HEK293 (cell line): ENCODE results near the gene WDR77.

Experiments
- CTCF ChIA-PET: fragments of 350-600 bp; formaldehyde crosslinking; extraction: SDS; loops from one replicate; lab custom pipeline; 2021; ENCODE audit warnings: antibody characterized with exemption; lab: Yijun Ruan, JAX
- POLR2A ChIA-PET: fragments of 300-600 bp; formaldehyde crosslinking; extraction: SDS; loops from one replicate; lab custom pipeline; 2020; ENCODE audit warnings: antibody characterized with exemption, inconsistent platforms; lab: Yijun Ruan, JAX
- H3K27ac ChIP-seq: fragments of 200-500 bp; sonication (Bioruptor generic); 2 replicates; pipeline ENCODE4 v1.5.1; 2014; ENCODE audit warnings: low read depth, low read length, control low read depth, inconsistent platforms; ENCODE audit errors: extremely low read depth
- H3K36me3 ChIP-seq, 2 experiments: fragments of 200-500 bp in 1 of 2; sonication (Bioruptor generic) in 1 of 2; 1 replicate in 1 of 2; 2 replicates in 1 of 2; pipeline ENCODE4 v1.5.1; 2014 to 2017; ENCODE audit warnings: inconsistent platforms in 2 of 2, low read length in 2 of 2; ENCODE audit not compliant: control insufficient read depth in 2 of 2, insufficient read depth in 1 of 2
- H3K4me1 ChIP-seq: fragments of 200-500 bp; sonication (Bioruptor generic); 2 replicates; pipeline ENCODE4 v1.5.1; 2014; ENCODE audit warnings: mild to moderate bottlenecking, low read length, inconsistent platforms; ENCODE audit not compliant: control insufficient read depth, insufficient read depth
- H3K4me3 ChIP-seq: 2 replicates; pipeline ENCODE4 v1.5.1; 2011; ENCODE audit warnings: low read depth, mild to moderate bottlenecking, control low read depth, low read length, moderate library complexity
- H3K9me3 ChIP-seq: fragments of 200-500 bp; sonication (Bioruptor generic); 2 replicates; pipeline ENCODE4 v1.5.1; 2014; ENCODE audit warnings: low read depth, low read length, inconsistent platforms; ENCODE audit not compliant: control insufficient read depth, insufficient read depth
- AEBP2 ChIP-seq: fragments of 450-650 bp; formaldehyde crosslinking; IDR thresholded peaks from 2 replicates; pipeline ENCODE4 v1.5.1; 2016; ENCODE audit warnings: missing biosample characterization, missing genetic modification characterization, borderline replicate concordance
- IKZF3 ChIP-seq: fragments of 450-650 bp; IDR thresholded peaks from 2 replicates; pipeline ENCODE4 v1.5.0; 2018; ENCODE audit warnings: missing biosample characterization, mild to moderate bottlenecking, missing genetic modification characterization, moderate library complexity
- SCRT1 ChIP-seq: fragments of 450-650 bp; formaldehyde crosslinking; IDR thresholded peaks from 2 replicates; pipeline ENCODE4 v1.5.1; 2016; ENCODE audit warnings: missing biosample characterization, missing genetic modification characterization, borderline replicate concordance
- ZFP41 ChIP-seq: fragments of 450-650 bp; formaldehyde crosslinking; IDR thresholded peaks from 2 replicates; pipeline ENCODE4 v1.5.1; 2016; ENCODE audit warnings: missing biosample characterization, missing genetic modification characterization, borderline replicate concordance
- ZNF138 ChIP-seq: fragments of 450-650 bp; formaldehyde crosslinking; IDR thresholded peaks from 2 replicates; pipeline ENCODE4 v1.5.1; 2016; ENCODE audit warnings: missing biosample characterization, missing genetic modification characterization, borderline replicate concordance
- ZNF184 ChIP-seq: fragments of 450-650 bp; IDR thresholded peaks from 2 replicates; pipeline ENCODE4 v1.5.1; 2018; ENCODE audit warnings: missing biosample characterization, mild to moderate bottlenecking, missing genetic modification characterization
- ZNF202 ChIP-seq: fragments of 450-650 bp; formaldehyde crosslinking; IDR thresholded peaks from 2 replicates; pipeline ENCODE4 v1.5.1; 2016; ENCODE audit warnings: missing biosample characterization, missing genetic modification characterization, borderline replicate concordance
- ZNF24 ChIP-seq: fragments of 450-650 bp; formaldehyde crosslinking; IDR thresholded peaks from 2 replicates; pipeline ENCODE4 v1.5.1; 2016; ENCODE audit warnings: missing biosample characterization, missing genetic modification characterization
- ZNF362 ChIP-seq: fragments of 450-650 bp; formaldehyde crosslinking; IDR thresholded peaks from 2 replicates; pipeline ENCODE4 v1.5.1; 2016; ENCODE audit warnings: missing biosample characterization, missing genetic modification characterization
- ZNF37A ChIP-seq: fragments of 450-650 bp; IDR thresholded peaks from 2 replicates; pipeline ENCODE4 v1.5.1; 2018; ENCODE audit warnings: missing biosample characterization, missing genetic modification characterization
- ZNF501 ChIP-seq: fragments of 450-650 bp; formaldehyde crosslinking; IDR thresholded peaks from 2 replicates; pipeline ENCODE4 v1.5.1; 2016; ENCODE audit warnings: missing biosample characterization, missing genetic modification characterization
- ZNF548 ChIP-seq: fragments of 450-650 bp; formaldehyde crosslinking; IDR thresholded peaks from 2 replicates; pipeline ENCODE4 v1.5.1; 2016; ENCODE audit warnings: missing biosample characterization, missing genetic modification characterization
- ZNF623 ChIP-seq: fragments of 450-650 bp; formaldehyde crosslinking; IDR thresholded peaks from 2 replicates; pipeline ENCODE4 v1.5.1; 2016; ENCODE audit warnings: missing biosample characterization, missing genetic modification characterization
- ZNF654 ChIP-seq: fragments of 450-650 bp; formaldehyde crosslinking; IDR thresholded peaks from 2 replicates; pipeline ENCODE4 v1.5.1; 2016; ENCODE audit warnings: low read depth, missing biosample characterization, missing genetic modification characterization
- ZNF660 ChIP-seq: fragments of 450-650 bp; IDR thresholded peaks from 2 replicates; pipeline ENCODE4 v1.5.1; 2018; ENCODE audit warnings: missing biosample characterization, mild to moderate bottlenecking, missing genetic modification characterization
- TF ChIP-seq, protein P1 (sequence below): fragments of 450-650 bp; formaldehyde crosslinking; IDR thresholded peaks from 2 replicates; pipeline ENCODE4 v1.5.1; 2017; ENCODE audit warnings: missing biosample characterization, missing genetic modification characterization
- TF ChIP-seq, protein P2 (sequence below): fragments of 450-650 bp; formaldehyde crosslinking; IDR thresholded peaks from 2 replicates; pipeline ENCODE4 v1.5.1; 2016; ENCODE audit warnings: missing biosample characterization, missing genetic modification characterization

The WDR77 gene

DNA sequence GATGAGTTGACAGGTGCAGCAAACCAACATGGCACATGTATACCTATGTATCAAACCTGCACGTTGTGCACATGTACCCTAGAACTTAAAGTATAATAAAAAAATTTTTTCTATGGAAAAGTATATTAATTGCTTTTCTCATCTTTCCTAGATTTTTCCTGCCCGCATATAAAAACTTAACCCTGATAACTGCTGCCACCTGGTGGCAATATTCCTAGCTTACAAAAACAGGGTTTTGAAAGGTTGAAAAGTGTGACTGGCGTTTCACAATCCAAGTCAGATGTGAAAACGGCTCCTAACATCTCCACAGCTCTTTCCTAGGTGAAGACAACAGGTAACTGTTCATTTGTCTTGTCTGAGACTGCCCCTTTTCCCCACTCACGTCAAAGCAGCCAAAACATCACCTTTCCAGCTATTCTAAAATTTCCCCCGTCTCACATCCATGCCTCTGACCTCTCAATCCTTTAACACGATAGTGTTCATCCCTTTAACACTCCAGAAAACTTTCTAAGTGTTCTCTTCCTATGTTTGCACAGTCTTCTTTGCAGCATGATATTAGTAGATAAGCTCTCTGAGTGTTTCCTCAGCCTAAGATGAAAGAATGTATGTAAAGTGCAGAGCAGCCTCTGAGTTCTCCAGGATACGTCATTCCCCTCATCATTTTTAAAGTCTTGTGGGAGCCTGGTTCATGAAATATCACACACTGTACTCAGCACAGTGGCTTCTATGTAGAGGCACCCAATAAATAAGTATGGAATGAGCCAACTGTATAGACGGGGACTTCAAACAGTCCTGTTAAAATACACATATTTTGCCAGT is 49.1 kb downstream of the WDR77 start:
- ChIA-PET CTCF (interaction anchor here (0.6 to 4.4 kb wide), 33 partner anchors 8 to 1282 kb away, joined by 3 to 115 read pairs (median 4); partner anchors contain the start of genes CEPT1, DRAM2 and OVGP1), POLR2A (no interaction called here)
- no peak overlapping the region for H3K27ac ChIP-seq
- H3K36me3 ChIP-seq, result no peaks in the 10 kb centered on the region
- H3K4me1 ChIP-seq, result no peaks in the 10 kb centered on the region
- peak; percentile 30; the same call in 1 of the 2 replicates for TF ChIP-seq ZNF660 (tag by site-specific recombination)
- TF ChIP-seq ZNF501, result no peak
- TF ChIP-seq ZNF202 (tag by site-specific recombination), result no peak
- no peak for TF ChIP-seq ZNF138
- TF ChIP-seq IKZF3 (tag by site-specific recombination), result peak; percentile 57
- no peak for TF ChIP-seq ZNF184 (tag by site-specific recombination)
- TF ChIP-seq ZNF623 (tag by site-specific recombination), result no peak
- TF ChIP-seq ZNF654 (tag by site-specific recombination), result peak; percentile 66
- H3K4me3 ChIP-seq, result no peak overlapping the region
- no peaks in the 10 kb centered on the region for H3K9me3 ChIP-seq

DNA sequence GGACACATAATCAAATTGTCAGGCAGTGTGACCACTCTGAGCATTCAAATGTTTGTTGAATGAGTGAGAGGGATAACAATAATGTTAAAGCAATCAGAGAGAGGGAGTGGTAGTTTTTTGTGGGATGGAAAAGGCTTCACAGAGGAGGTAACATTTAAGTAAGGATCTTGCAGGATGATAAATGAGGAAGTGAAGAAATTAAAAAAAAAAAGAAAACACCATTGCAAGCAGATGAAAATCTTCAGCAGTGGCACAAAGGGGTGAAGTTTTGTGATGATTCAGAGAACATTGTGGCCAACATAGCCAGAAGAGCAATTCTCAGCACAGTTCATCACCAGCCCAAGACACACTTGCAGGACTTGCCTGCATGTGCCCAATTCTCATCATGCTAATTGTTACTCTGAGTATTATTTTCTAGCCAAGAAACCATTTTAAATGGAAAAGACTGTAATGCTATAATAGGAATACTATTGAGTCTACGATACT is 56.6 kb downstream of the WDR77 start:
- H3K4me1 ChIP-seq, result no peaks in the 10 kb centered on the region
- TF ChIP-seq ZNF362 (tag by site-specific recombination) (no peak), ZNF24 (tag by site-specific recombination) (no peak), SCRT1 (tag by site-specific recombination) (no peak), ZFP41 (no peak)
- TF ChIP-seq, protein P1, sequence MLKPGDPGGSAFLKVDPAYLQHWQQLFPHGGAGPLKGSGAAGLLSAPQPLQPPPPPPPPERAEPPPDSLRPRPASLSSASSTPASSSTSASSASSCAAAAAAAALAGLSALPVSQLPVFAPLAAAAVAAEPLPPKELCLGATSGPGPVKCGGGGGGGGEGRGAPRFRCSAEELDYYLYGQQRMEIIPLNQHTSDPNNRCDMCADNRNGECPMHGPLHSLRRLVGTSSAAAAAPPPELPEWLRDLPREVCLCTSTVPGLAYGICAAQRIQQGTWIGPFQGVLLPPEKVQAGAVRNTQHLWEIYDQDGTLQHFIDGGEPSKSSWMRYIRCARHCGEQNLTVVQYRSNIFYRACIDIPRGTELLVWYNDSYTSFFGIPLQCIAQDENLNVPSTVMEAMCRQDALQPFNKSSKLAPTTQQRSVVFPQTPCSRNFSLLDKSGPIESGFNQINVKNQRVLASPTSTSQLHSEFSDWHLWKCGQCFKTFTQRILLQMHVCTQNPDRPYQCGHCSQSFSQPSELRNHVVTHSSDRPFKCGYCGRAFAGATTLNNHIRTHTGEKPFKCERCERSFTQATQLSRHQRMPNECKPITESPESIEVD (tag by site-specific recombination), result no peak
- ChIA-PET POLR2A (interaction anchor here (0.5 kb wide), 1 partner anchor 255 kb away, joined by 3 read pairs; no protein-coding TSS in a partner anchor), CTCF (interaction anchor here (1.5 kb wide), 1 partner anchor 8 kb away, joined by 4 read pairs; no protein-coding TSS in a partner anchor)
- no peak overlapping the region for H3K27ac ChIP-seq
- H3K4me3 ChIP-seq, result no peak overlapping the region
- no peaks in the 10 kb centered on the region for H3K36me3 ChIP-seq
- H3K9me3 ChIP-seq, result no peaks in the 10 kb centered on the region

- Histone ChIP-seq H3K27ac (no peak overlapping the region), H3K4me3 (no peak overlapping the region), H3K36me3 (no peaks in the 10 kb centered on the region), H3K4me1 (no peaks in the 10 kb centered on the region), H3K9me3 (no peaks in the 10 kb centered on the region)
- CTCF ChIA-PET, result interaction anchor here (1.0 to 1.5 kb wide), 2 partner anchors 9 to 169 kb away, joined by 4 to 8 read pairs; no protein-coding TSS in a partner anchor
- TF ChIP-seq, protein P1 (tag by site-specific recombination), result no peak
- TF ChIP-seq ZNF548 (tag by site-specific recombination), result no peak
- TF ChIP-seq AEBP2, result no peak
- TF ChIP-seq, protein P2, sequence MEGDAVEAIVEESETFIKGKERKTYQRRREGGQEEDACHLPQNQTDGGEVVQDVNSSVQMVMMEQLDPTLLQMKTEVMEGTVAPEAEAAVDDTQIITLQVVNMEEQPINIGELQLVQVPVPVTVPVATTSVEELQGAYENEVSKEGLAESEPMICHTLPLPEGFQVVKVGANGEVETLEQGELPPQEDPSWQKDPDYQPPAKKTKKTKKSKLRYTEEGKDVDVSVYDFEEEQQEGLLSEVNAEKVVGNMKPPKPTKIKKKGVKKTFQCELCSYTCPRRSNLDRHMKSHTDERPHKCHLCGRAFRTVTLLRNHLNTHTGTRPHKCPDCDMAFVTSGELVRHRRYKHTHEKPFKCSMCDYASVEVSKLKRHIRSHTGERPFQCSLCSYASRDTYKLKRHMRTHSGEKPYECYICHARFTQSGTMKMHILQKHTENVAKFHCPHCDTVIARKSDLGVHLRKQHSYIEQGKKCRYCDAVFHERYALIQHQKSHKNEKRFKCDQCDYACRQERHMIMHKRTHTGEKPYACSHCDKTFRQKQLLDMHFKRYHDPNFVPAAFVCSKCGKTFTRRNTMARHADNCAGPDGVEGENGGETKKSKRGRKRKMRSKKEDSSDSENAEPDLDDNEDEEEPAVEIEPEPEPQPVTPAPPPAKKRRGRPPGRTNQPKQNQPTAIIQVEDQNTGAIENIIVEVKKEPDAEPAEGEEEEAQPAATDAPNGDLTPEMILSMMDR, result no peak
- no peak for TF ChIP-seq ZNF37A (tag by site-specific recombination)
- POLR2A ChIA-PET, result interaction anchor here (0.5 to 0.6 kb wide), 2 partner anchors 255 to 1232 kb away, joined by 3 read pairs; no protein-coding TSS in a partner anchor
Measured at GRCh38 chr1:111392042-111392441, 57.0 kb downstream of the WDR77 start.
